CD4-positive, alpha-beta memory T cell (primary cell): Measurements from ENCODE around the gene KCND3. TPM values are rescaled to one million over a fixed set of nuclear protein-coding genes. Genes with fewer than 3 reads are reported as not detected.

ENCODE experiments used
- CTCF ChIA-PET: fragments of 350-600 bp; sonication (Branson Sonifier 250); formaldehyde crosslinking; loops from one replicate; lab custom pipeline; 2021; ENCODE audit warnings: inconsistent platforms; ENCODE audit not compliant: partially characterized antibody; lab: Charles Lee
- POLR2A ChIA-PET: fragments of 350-600 bp; sonication (Branson Sonifier 250); formaldehyde crosslinking; loops from one replicate; lab custom pipeline; 2021; ENCODE audit not compliant: partially characterized antibody; lab: Charles Lee
- DNase-seq, 5 donors: peaks; one replicate each; pipeline versions ENCODE4 v3.0.0 to v3.0.0-alpha.2; 2020 to 2022; ENCODE audit warnings: mixed read lengths in 1 of 5
- H3K27ac ChIP-seq: one replicate; pipeline ENCODE4 v1.7.0; 2013; ENCODE audit warnings: low read depth, low read length
- H3K27me3 ChIP-seq: 2 replicates; pipeline ENCODE4 v1.7.0; 2013; ENCODE audit warnings: mild to moderate bottlenecking, low read length, moderate library complexity; ENCODE audit not compliant: insufficient read depth
- H3K36me3 ChIP-seq: 2 replicates; pipeline ENCODE4 v1.7.0; 2013; ENCODE audit warnings: mild to moderate bottlenecking, low read length, moderate library complexity; ENCODE audit not compliant: insufficient read depth
- H3K4me1 ChIP-seq: 2 replicates; pipeline ENCODE4 v1.7.0; 2013; ENCODE audit warnings: mild to moderate bottlenecking, low read length, moderate library complexity; ENCODE audit not compliant: insufficient read depth
- H3K4me3 ChIP-seq, 2 donors: one replicate each; pipeline ENCODE4 v1.7.0; 2013; ENCODE audit warnings: low read length in 2 of 2, mild to moderate bottlenecking in 1 of 2
- H3K9me3 ChIP-seq, 2 donors: one replicate each; pipeline ENCODE4 v1.7.0; 2013; ENCODE audit warnings: low read length in 2 of 2, control low read depth in 1 of 2; ENCODE audit not compliant: control insufficient read depth in 1 of 2
- H3K27ac Mint-ChIP-seq, 7 donors: one replicate each; pipeline ENCODE4 v1.8.0; 2020 to 2021; ENCODE audit warnings: mixed read lengths in 7 of 7, mild to moderate bottlenecking in 6 of 7, inconsistent platforms in 3 of 7, moderate library complexity in 3 of 7
- H3K27me3 Mint-ChIP-seq, 2 donors: one replicate each; pipeline ENCODE4 v1.8.0; 2020 to 2021; ENCODE audit warnings: mixed read lengths in 2 of 2
- H3K36me3 Mint-ChIP-seq, 2 donors: one replicate each; pipeline ENCODE4 v1.8.0; 2020 to 2021; ENCODE audit warnings: mixed read lengths in 2 of 2, inconsistent platforms in 1 of 2, mild to moderate bottlenecking in 1 of 2
- H3K4me1 Mint-ChIP-seq, 4 donors: one replicate each; pipeline ENCODE4 v1.8.0; 2020 to 2021; ENCODE audit warnings: mixed read lengths in 4 of 4, mild to moderate bottlenecking in 1 of 4
- H3K4me3 Mint-ChIP-seq, 8 donors: one replicate each; pipeline ENCODE4 v1.8.0; 2020 to 2021; ENCODE audit warnings: mixed read lengths in 8 of 8, mild to moderate bottlenecking in 7 of 8, moderate library complexity in 6 of 8, inconsistent platforms in 3 of 8
- H3K9me3 Mint-ChIP-seq, 8 donors: one replicate each; pipeline ENCODE4 v1.8.0; 2020 to 2021; ENCODE audit warnings: mixed read lengths in 8 of 8, mild to moderate bottlenecking in 5 of 8, inconsistent platforms in 3 of 8, moderate library complexity in 1 of 8
- intact Hi-C: fragments of 100-400 bp; cut with micrococcal nuclease; formaldehyde crosslinking; loops from one replicate; pipeline ENCODE4 v1.15.1; 2023
- polyA plus RNA-seq, 2 donors: library from polyadenylated mRNA; unstranded; fragments of 300-500 nt; fragmentation: Illumina TruSeq; gene quantifications; one replicate each; pipeline ENCODE4 v1.2.3, GENCODE V29; 2021
- total RNA-seq, 2 experiments: library from RNA; stranded (reverse); gene quantifications; one replicate each; pipeline ENCODE4 v1.2.3, GENCODE V29; 2021

Gene KCND3
- total and polyA plus RNA-seq, 4 experiments from 2014 or later = 0.03 to 0.05 TPM; not detected in 2

- Histone ChIP-seq H3K27ac (no peak overlapping the region), H3K4me1 (no peaks in the 10 kb centered on the region), H3K9me3 (no peaks in the 10 kb centered on the region), H3K4me3 (no peak overlapping the region), H3K27me3 (no peaks in the 10 kb centered on the region), H3K36me3 (no peaks in the 10 kb centered on the region)
- ChIA-PET CTCF (no interaction called here), POLR2A (no interaction called here)
- Mint-ChIP-seq H3K27ac (no peak overlapping the region), H3K4me1 (peaks cover 0 to 9% (median 3%) of the 10 kb centered on the region in 4 donors), H3K4me3 (no peak overlapping the region), H3K27me3 (peaks cover 19 to 23% of the 10 kb centered on the region in 2 donors), H3K36me3 (no peaks in the 10 kb centered on the region), H3K9me3 (peaks cover 0 to 2% (median 0%) of the 10 kb centered on the region in 8 donors)
- intact Hi-C loops = no loop called here
- no peak for DNase-seq
These were observed 37.3 kb downstream of the KCND3 start for GRCh38 chr1:111952125-111952657.

- no peak for DNase-seq
- no peaks in the 10 kb centered on the region for H3K9me3 ChIP-seq
- H3K36me3 ChIP-seq = no peaks in the 10 kb centered on the region
- no peaks in the 10 kb centered on the region for H3K27me3 ChIP-seq
- no peak overlapping the region for H3K27ac ChIP-seq
- intact Hi-C loops = no loop called here
- POLR2A ChIA-PET = no interaction called here
- H3K27ac Mint-ChIP-seq = peak overlapping the region in 2 of 7 donors; percentile 29 to 42
- peaks cover 14 to 15% of the 10 kb centered on the region in 2 donors for H3K27me3 Mint-ChIP-seq
- H3K4me1 ChIP-seq = no peaks in the 10 kb centered on the region
- CTCF ChIA-PET = no interaction called here
- no peak overlapping the region for H3K4me3 ChIP-seq
- no peak overlapping the region for H3K4me3 Mint-ChIP-seq
- H3K36me3 Mint-ChIP-seq = no peaks in the 10 kb centered on the region
- H3K4me1 Mint-ChIP-seq = peaks cover 0 to 9% (median 3%) of the 10 kb centered on the region in 4 donors
- peaks cover 0 to 2% (median 0%) of the 10 kb centered on the region in 8 donors for H3K9me3 Mint-ChIP-seq
These were observed 41.0 kb downstream of the KCND3 start for GRCh38 chr1:111948209-111949171.

- intact Hi-C loops = no loop called here
- ChIA-PET POLR2A (no interaction called here), CTCF (no interaction called here)
- H3K4me3 Mint-ChIP-seq = no peak overlapping the region
- H3K27me3 ChIP-seq = no peaks in the 10 kb centered on the region
- H3K27ac ChIP-seq = no peak overlapping the region
- H3K27me3 Mint-ChIP-seq = peaks cover 8 to 11% of the 10 kb centered on the region in 2 donors
- H3K9me3 Mint-ChIP-seq = peaks cover 0 to 3% (median 0%) of the 10 kb centered on the region in 8 donors
- H3K4me1 Mint-ChIP-seq = peaks cover 0 to 7% (median 3%) of the 10 kb centered on the region in 4 donors
- no peak overlapping the region for H3K4me3 ChIP-seq
- H3K27ac Mint-ChIP-seq = no peak overlapping the region
- no peak for DNase-seq
- H3K9me3 ChIP-seq = no peaks in the 10 kb centered on the region
- H3K36me3 Mint-ChIP-seq = no peaks in the 10 kb centered on the region
- no peaks in the 10 kb centered on the region for H3K36me3 ChIP-seq
- no peaks in the 10 kb centered on the region for H3K4me1 ChIP-seq
These were observed 45.4 kb downstream of the KCND3 start for GRCh38 chr1:111943846-111944749.

- no peak overlapping the region for H3K4me3 ChIP-seq
- no peaks in the 10 kb centered on the region for H3K4me1 Mint-ChIP-seq
- no peaks in the 10 kb centered on the region for H3K36me3 ChIP-seq
- H3K4me3 Mint-ChIP-seq = no peak overlapping the region
- no peaks in the 10 kb centered on the region for H3K4me1 ChIP-seq
- peaks cover 0 to 3% (median 0%) of the 10 kb centered on the region in 8 donors for H3K9me3 Mint-ChIP-seq
- peaks cover 7 to 9% of the 10 kb centered on the region in 2 donors for H3K27me3 Mint-ChIP-seq
- H3K9me3 ChIP-seq = no peaks in the 10 kb centered on the region
- no peak overlapping the region for H3K27ac Mint-ChIP-seq
- ChIA-PET POLR2A (no interaction called here), CTCF (no interaction called here)
- DNase-seq = no peak
- H3K36me3 Mint-ChIP-seq = no peaks in the 10 kb centered on the region
- intact Hi-C loops = no loop called here
- H3K27ac ChIP-seq = no peak overlapping the region
- no peaks in the 10 kb centered on the region for H3K27me3 ChIP-seq
These were observed 46.4 kb downstream of the KCND3 start for GRCh38 chr1:111943066-111943465.

- Mint-ChIP-seq H3K27ac (no peak overlapping the region), H3K36me3 (no peaks in the 10 kb centered on the region), H3K4me1 (no peaks in the 10 kb centered on the region), H3K4me3 (no peak overlapping the region), H3K9me3 (peaks cover 0 to 3% (median 0%) of the 10 kb centered on the region in 8 donors), H3K27me3 (peaks cover 7 to 16% of the 10 kb centered on the region in 2 donors)
- no peaks in the 10 kb centered on the region for H3K27me3 ChIP-seq
- ChIA-PET CTCF (no interaction called here), POLR2A (no interaction called here)
- H3K9me3 ChIP-seq = no peaks in the 10 kb centered on the region
- no peaks in the 10 kb centered on the region for H3K4me1 ChIP-seq
- no peak overlapping the region for H3K27ac ChIP-seq
- no peak overlapping the region for H3K4me3 ChIP-seq
- no peaks in the 10 kb centered on the region for H3K36me3 ChIP-seq
- DNase-seq = no peak
- intact Hi-C loops = no loop called here
These were observed 50.9 kb downstream of the KCND3 start for GRCh38 chr1:111938536-111938935.

- no peak overlapping the region for H3K4me3 ChIP-seq
- Mint-ChIP-seq H3K27me3 (peaks cover 7 to 16% of the 10 kb centered on the region in 2 donors), H3K4me1 (no peaks in the 10 kb centered on the region), H3K36me3 (no peaks in the 10 kb centered on the region), H3K27ac (no peak overlapping the region), H3K9me3 (peaks cover 0 to 3% (median 0%) of the 10 kb centered on the region in 8 donors), H3K4me3 (no peak overlapping the region)
- no peaks in the 10 kb centered on the region for H3K27me3 ChIP-seq
- intact Hi-C loops = no loop called here
- no peak overlapping the region for H3K27ac ChIP-seq
- CTCF ChIA-PET = no interaction called here
- H3K9me3 ChIP-seq = no peaks in the 10 kb centered on the region
- no peaks in the 10 kb centered on the region for H3K4me1 ChIP-seq
- no peaks in the 10 kb centered on the region for H3K36me3 ChIP-seq
- POLR2A ChIA-PET = no interaction called here
- DNase-seq = no peak
These were observed 51.3 kb downstream of the KCND3 start for GRCh38 chr1:111938123-111938522.
